HUES64 (cell line): ENCODE results near the gene TMEM63B.
"Not testable (repeated sequence)": the region's sequence is repeated elsewhere in the genome, so short reads cannot be mapped to it uniquely, and the experiment has no call there.

ENCODE experiments used
- H3K27ac ChIP-seq: 2 replicates; pipeline ENCODE4 v1.7.0; 2013; ENCODE audit warnings: low read depth, low read length, inconsistent platforms
- H3K27me3 ChIP-seq: 2 replicates; pipeline ENCODE4 v1.6.1; 2013; ENCODE audit warnings: mild to moderate bottlenecking, low read length; ENCODE audit not compliant: insufficient read depth
- H3K36me3 ChIP-seq: 2 replicates; pipeline ENCODE4 v1.6.1; 2013; ENCODE audit warnings: mild to moderate bottlenecking, low read length; ENCODE audit not compliant: insufficient read depth
- H3K4me1 ChIP-seq: 2 replicates; pipeline ENCODE4 v1.6.1; 2013; ENCODE audit warnings: mild to moderate bottlenecking, low read length, moderate library complexity; ENCODE audit not compliant: insufficient read depth
- H3K4me3 ChIP-seq: 2 replicates; pipeline ENCODE4 v1.5.1; 2013; ENCODE audit warnings: mild to moderate bottlenecking, low read length, moderate library complexity
- H3K9ac ChIP-seq: 2 replicates; pipeline ENCODE4 v1.6.1; 2013; ENCODE audit warnings: mild to moderate bottlenecking, low read depth, low read length
- H3K9me3 ChIP-seq: 2 replicates; pipeline ENCODE4 v1.6.1; 2013; ENCODE audit warnings: low read depth, low read length; ENCODE audit not compliant: insufficient read depth
- WGBS: fragments of 150-250, 120-280 bp; methylation state at CpG from one replicate; pipeline ENCODE4 v1.1.7; 2013; ENCODE audit warnings: missing lambda C conversion rate; 5-methylcytosine and 5-hydroxymethylcytosine counted together

The TMEM63B gene

DNA sequence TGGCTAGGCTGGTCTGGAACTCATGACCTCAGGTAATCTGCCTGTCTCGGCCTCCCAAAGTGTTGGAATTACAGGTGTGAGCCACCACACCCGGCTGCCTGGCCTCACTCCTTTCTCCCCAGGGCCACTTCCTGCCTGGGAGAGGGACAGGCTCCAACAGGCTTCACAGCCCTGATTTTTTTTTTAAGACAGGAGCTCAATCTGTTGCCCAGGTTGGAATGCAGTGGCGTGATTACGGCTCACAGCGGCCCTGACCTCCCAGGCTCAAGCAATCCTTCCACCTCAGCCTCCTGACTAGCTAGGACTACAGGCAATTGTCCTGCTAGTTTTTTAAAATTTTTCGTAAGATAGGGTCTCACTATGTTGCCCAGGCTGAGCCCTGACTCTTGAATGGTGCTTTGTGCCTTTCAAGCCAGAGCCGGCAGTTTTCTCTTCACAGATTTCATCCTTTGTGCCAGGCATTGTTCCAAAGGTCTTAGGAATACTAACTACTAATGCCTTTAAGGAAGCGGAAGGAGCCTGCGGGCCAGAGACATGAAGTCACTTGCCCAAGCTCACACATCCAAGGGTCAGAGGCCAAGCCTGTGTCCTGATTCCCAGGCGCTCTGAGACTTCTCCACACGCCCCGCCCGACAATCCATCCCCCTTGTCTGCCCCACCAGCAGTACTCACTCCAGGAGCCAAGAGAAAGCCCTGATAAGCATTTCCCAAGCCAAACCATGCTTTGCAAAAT lies 50.5 kb downstream of the TMEM63B start:
- WGBS: 90% methylated on average over 13 of the region's 13 CpGs
- Histone ChIP-seq H3K9ac (no peak overlapping the region), H3K27ac (no peak overlapping the region), H3K4me1 (no peaks in the 10 kb centered on the region), H3K27me3 (no peaks in the 10 kb centered on the region), H3K4me3 (no peak overlapping the region), H3K36me3 (no peaks in the 10 kb centered on the region), H3K9me3 (no peaks in the 10 kb centered on the region)

DNA sequence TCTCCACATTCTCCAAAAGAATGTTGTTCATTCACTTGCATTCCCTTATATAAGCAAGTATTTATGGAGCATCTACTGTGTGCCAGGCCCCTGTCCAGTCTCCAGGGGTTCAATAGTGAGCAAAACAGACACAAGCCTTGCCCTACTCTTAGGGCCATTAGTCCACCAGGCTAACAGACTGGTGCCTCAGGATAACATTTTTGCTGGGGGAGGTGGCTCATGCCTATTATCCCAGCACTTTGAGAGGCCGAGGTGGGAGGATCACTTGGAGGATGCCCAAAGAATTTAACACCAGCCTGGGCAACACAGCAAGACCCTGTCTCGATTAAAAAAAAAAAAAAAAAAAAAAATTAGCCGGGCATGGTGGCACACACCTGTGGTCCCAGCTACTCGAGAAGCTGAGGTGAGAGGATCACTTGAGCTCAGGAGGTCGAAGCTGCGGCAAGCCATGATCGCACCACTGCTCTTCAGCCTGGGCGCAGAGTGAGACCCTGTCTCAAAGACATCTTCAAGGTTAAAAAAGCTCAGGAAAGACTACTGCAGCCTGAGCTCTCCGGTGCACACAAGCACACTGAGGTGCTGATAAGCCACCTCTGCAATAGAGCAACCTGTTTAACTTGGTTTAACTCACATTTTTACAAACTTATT lies 51.2 kb downstream of the TMEM63B start:
- Histone ChIP-seq H3K4me1 (no peaks in the 10 kb centered on the region), H3K27ac (no peak overlapping the region), H3K9me3 (no peaks in the 10 kb centered on the region), H3K27me3 (no peaks in the 10 kb centered on the region), H3K36me3 (no peaks in the 10 kb centered on the region), H3K9ac (no peak overlapping the region), H3K4me3 (no peak overlapping the region)
- WGBS: 92% methylated on average over 9 of the region's 9 CpGs

DNA sequence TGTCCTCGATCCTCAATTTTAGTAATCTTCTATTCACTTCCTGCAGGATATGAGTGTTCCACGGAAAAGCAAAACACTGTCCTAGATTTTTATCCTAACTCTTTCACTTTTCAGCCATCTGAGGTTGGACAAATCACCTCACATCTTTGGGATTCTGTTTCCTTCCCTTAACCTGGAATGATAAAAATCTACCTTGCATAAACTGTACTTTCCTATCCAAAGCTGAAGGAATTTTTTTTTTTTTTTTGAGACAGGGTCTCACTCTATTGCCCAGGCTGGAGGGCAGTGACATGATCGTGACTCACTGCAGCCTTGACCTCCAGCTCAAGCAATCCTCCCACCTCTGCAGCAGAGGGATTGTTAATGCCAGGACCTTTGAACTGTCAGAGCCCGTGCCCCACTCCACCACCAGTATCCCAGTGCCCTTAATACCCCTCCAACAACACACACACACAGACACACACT lies 51.8 kb downstream of the TMEM63B start:
- H3K4me3 ChIP-seq: no peak overlapping the region
- H3K36me3 ChIP-seq: no peaks in the 10 kb centered on the region
- WGBS: 83% methylated on average over 4 of the region's 4 CpGs
- H3K9me3 ChIP-seq: no peaks in the 10 kb centered on the region
- no peaks in the 10 kb centered on the region for H3K27me3 ChIP-seq
- 0 out of 2 replicates have a peak, but pooled peaks cover under 1% of the 10 kb centered on the region for H3K4me1 ChIP-seq
- H3K27ac ChIP-seq: no peak overlapping the region
- H3K9ac ChIP-seq: no peak overlapping the region

DNA sequence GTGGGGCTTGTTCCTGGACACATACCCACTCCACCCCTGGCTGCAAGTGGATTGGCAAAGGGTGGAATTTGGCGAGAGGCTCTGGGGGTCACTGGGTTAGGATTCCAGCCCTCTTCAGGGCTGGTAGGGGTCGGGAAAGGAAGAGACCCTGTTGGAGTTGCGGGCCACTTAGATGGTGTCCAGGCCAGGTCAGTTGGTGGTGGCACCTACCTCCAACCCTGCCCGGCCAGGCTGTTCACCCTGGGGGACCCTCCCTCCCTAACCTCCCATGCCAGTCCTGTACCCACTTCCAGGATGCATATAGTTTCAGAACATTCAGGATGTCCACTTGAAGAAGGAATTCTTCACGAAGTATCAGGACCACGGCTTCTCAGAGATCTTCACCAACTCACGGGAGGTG lies 52.3 kb downstream of the TMEM63B start:
- 91% methylated on average over 7 of the region's 7 CpGs for WGBS
- no peak overlapping the region for H3K9ac ChIP-seq
- no peaks in the 10 kb centered on the region for H3K36me3 ChIP-seq
- 0 out of 2 replicates have a peak, but pooled peaks cover 2% of the 10 kb centered on the region for H3K4me1 ChIP-seq
- H3K9me3 ChIP-seq: no peaks in the 10 kb centered on the region
- H3K4me3 ChIP-seq: no peak overlapping the region
- no peaks in the 10 kb centered on the region for H3K27me3 ChIP-seq
- no peak overlapping the region for H3K27ac ChIP-seq

DNA sequence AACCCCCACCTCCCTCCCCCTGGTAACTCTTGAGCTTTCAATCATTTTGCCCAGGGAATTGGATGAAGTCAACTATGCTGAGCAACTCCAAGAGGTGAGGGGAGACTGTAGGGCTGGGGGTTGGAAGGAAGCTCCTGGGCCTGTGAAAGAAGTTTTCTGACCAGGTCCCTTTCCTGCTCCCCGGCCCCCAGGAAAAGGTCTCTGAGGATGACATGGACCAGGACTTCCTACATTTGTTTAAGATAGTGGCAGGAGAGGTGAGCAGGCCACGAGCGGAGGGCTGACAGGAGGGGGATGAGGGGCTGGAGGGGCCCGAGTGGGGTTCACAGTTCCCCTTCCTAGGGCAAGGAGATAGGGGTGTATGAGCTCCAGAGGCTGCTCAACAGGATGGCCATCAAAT lies 53.1 kb downstream of the TMEM63B start:
- Histone ChIP-seq H3K9ac (no peak overlapping the region), H3K27me3 (no peaks in the 10 kb centered on the region), H3K4me3 (no peak overlapping the region), H3K4me1 (0 out of 2 replicates have a peak, but pooled peaks cover 2% of the 10 kb centered on the region), H3K36me3 (no peaks in the 10 kb centered on the region), H3K27ac (no peak overlapping the region), H3K9me3 (no peaks in the 10 kb centered on the region)
- 92% methylated on average over 4 of the region's 4 CpGs for WGBS

DNA sequence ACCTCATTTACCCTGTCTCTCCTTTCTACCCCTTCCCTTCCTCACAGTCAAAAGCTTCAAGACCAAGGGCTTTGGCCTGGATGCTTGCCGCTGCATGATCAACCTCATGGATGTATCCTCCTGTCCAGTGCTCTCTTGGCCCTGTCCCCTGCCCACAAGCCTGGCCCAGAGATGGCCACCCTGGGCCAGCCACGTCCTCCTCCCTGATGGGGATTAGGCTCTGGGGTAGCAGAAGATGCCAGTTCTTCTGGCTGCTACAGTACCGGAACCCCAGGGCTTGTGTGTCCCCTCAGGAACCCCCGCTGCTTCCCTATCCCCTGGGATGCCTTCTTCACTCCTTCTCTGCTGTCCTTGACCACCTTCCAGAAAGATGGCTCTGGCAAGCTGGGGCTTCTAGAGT lies 53.5 kb downstream of the TMEM63B start:
- H3K4me1 ChIP-seq: peaks cover 4% of the 10 kb centered on the region
- no peak overlapping the region for H3K27ac ChIP-seq
- H3K27me3 ChIP-seq: no peaks in the 10 kb centered on the region
- WGBS: 87% methylated on average over 4 of the region's 4 CpGs
- no peaks in the 10 kb centered on the region for H3K9me3 ChIP-seq
- no peak overlapping the region for H3K9ac ChIP-seq
- H3K4me3 ChIP-seq: no peak overlapping the region
- H3K36me3 ChIP-seq: no peaks in the 10 kb centered on the region

DNA sequence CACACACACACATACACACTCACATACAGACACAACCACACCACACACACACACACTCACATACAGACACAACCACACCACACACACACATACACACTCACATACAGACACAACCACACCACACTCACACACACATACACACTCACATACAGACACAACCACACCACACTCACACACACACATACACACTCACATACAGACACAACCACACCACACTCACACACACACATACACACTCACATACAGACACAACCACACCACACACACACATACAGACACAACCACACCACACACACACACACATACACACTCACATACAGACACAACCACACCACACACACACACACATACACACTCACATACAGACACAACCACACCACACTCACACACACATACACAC lies 54.4 kb downstream of the TMEM63B start:
- not testable (repeated sequence) for H3K4me1 ChIP-seq, H3K4me3 ChIP-seq, H3K27ac ChIP-seq, H3K9ac ChIP-seq, H3K9me3 ChIP-seq, H3K36me3 ChIP-seq, H3K27me3 ChIP-seq

DNA sequence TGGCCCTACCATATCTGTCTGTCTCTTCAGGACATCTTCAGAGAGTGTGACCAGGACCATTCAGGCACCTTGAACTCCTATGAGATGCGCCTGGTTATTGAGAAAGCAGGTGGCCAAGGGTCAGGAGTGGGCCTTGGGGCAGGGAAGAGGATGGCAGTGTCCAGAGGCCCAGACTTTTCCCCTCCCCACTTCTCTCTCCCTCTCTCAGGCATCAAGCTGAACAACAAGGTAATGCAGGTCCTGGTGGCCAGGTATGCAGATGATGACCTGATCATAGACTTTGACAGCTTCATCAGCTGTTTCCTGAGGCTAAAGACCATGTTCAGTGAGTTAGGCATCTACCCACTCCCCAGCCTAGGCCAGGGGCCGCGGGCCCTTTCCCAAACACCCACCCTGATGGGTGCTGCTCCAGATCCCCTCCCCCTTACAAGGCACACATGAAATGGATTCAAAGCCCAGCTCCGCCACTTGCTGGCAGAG lies 55.6 kb downstream of the TMEM63B start:
- H3K9me3 ChIP-seq: no peaks in the 10 kb centered on the region
- 95% methylated on average over 4 of the region's 4 CpGs for WGBS
- H3K27me3 ChIP-seq: no peaks in the 10 kb centered on the region
- H3K27ac ChIP-seq: no peak overlapping the region
- H3K36me3 ChIP-seq: no peaks in the 10 kb centered on the region
- H3K9ac ChIP-seq: no peak overlapping the region
- H3K4me1 ChIP-seq: peaks cover 10% of the 10 kb centered on the region
- H3K4me3 ChIP-seq: no peak overlapping the region

DNA sequence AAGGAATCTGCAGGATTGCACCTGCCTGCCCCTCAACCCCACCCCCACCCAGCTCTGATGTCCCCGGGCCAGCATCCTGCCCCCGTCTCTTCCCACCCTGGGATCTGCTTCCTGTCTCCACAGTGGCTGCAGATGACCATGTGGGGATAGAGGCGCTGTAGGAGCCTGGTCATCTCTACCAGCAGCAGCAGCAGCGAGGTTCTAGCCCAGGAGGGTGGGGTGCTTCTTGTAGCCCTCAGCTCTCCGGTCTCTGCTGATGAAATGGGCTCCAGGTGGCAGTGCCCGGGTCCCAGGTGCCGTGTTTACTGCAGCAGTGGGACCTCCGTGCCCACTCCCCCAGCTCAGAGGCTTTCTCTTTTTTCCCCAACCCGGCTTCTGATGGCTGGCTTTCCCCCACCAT lies 56.4 kb downstream of the TMEM63B start:
- H3K27ac ChIP-seq: no peak overlapping the region
- WGBS: 70% methylated on average over 9 of the region's 9 CpGs
- H3K4me3 ChIP-seq: no peak overlapping the region
- no peak overlapping the region for H3K9ac ChIP-seq
- no peaks in the 10 kb centered on the region for H3K27me3 ChIP-seq
- H3K36me3 ChIP-seq: no peaks in the 10 kb centered on the region
- peaks cover 10% of the 10 kb centered on the region for H3K4me1 ChIP-seq
- no peaks in the 10 kb centered on the region for H3K9me3 ChIP-seq

DNA sequence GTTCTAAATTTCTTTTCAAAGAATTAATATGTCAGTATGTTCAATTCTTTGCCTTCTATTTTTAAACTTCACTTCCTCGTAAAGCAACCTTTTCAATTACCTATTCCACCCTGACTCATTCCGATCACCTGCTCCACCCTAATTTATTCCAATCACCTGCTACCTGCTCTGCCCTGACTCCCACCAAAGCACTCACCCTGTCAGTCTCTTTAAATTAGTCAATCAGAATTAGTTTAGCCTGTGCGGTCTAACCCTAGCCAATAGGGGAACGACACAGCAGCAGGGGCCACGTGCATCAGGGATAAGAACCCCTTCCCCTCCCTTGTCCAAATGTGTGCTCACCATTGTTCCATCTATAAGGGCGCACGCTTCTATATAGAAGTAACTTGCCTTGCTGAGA lies 58.0 kb downstream of the TMEM63B start:
- H3K4me1 ChIP-seq, H3K4me3 ChIP-seq, H3K27ac ChIP-seq, H3K9ac ChIP-seq, H3K9me3 ChIP-seq, H3K27me3 ChIP-seq, H3K36me3 ChIP-seq: not testable (repeated sequence)
- 81% methylated on average over 7 of the region's 7 CpGs for WGBS

DNA sequence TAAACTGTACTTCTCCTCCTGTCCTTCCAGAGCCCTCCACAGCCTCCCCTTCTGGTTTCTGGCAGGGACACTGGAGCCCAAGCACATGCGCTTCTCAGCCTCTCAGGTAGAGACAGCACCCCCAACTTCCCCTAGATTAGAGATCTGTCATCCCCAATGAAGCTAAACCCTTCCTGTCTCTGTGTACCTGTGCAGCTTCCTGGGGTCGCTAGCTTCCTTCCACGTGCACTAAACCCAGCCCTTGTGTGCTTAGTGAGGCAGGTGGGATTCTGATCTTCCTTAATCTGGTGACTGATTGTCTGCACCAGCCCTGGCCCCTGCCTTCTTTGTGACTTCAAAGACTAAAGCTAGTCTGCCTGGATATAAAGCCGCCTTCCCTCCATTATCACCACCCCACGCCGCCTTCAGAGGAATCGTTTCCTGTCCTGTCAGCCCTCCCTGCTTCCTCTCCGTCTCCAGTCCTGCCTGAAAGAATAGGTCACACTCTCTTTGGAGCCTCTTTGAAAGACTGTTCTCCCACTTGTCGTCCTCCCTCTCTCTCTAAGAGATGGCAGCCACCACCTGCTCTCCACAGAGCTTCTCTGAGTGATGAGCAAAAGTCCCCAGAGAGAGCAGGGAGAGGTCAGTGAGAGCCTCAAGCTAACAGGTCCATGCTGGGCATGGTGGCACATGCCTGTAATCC lies 58.7 kb downstream of the TMEM63B start:
- Histone ChIP-seq H3K9ac (peak overlapping the region; percentile 49; the same call in 1 of the 2 replicates), H3K4me1 (peaks cover 10% of the 10 kb centered on the region), H3K27me3 (no peaks in the 10 kb centered on the region), H3K27ac (no peak overlapping the region), H3K4me3 (no peak overlapping the region), H3K9me3 (no peaks in the 10 kb centered on the region), H3K36me3 (no peaks in the 10 kb centered on the region)
- 48% methylated on average over 9 of the region's 9 CpGs for WGBS
